GM19372 (cell line): ENCODE measurements around the gene TFRC.
"Not testable (repeated sequence)": the region's sequence is repeated elsewhere in the genome, so short reads cannot be mapped to it uniquely, and the experiment has no call there.

Experiments
- ATAC-seq: cut with Tn5 transposase; IDR thresholded peaks from one replicate; pipeline ENCODE4 v1.9.1; 2021; ENCODE audit warnings: mild to moderate bottlenecking, low read depth, moderate library complexity; ENCODE audit not compliant: unreplicated experiment

Gene TFRC

GRCh38 chr3:196087906-196088305 lies 6.0 kb upstream of the TFRC start:
- ATAC-seq = no peak

GRCh38 chr3:196082619-196082971 lies 705 bp upstream of the TFRC start:
- no peak for ATAC-seq

GRCh38 chr3:196081002-196081833 lies 672 bp downstream of the TFRC start:
- ATAC-seq = peak; percentile 38

- not testable (repeated sequence) for ATAC-seq
These were observed 1.6 kb downstream of the TFRC start for GRCh38 chr3:196080101-196080846.

GRCh38 chr3:196079682-196080081 lies 2.2 kb downstream of the TFRC start:
- ATAC-seq = no peak

GRCh38 chr3:196075013-196075412 lies 6.9 kb downstream of the TFRC start:
- ATAC-seq = no peak

GRCh38 chr3:196073255-196073753 lies 8.6 kb downstream of the TFRC start:
- no peak for ATAC-seq

GRCh38 chr3:196072313-196072712 lies 9.6 kb downstream of the TFRC start:
- ATAC-seq = no peak

- ATAC-seq = not testable (repeated sequence)
These were observed 13.1 kb downstream of the TFRC start for GRCh38 chr3:196068812-196069211.

- no peak for ATAC-seq
These were observed 14.5 kb downstream of the TFRC start for GRCh38 chr3:196067439-196067838.

- ATAC-seq = no peak
These were observed 17.9 kb downstream of the TFRC start for GRCh38 chr3:196063971-196064370.

GRCh38 chr3:196063456-196063855 lies 18.4 kb downstream of the TFRC start:
- ATAC-seq = no peak

GRCh38 chr3:196063049-196063448 lies 18.8 kb downstream of the TFRC start:
- no peak for ATAC-seq

- ATAC-seq = no peak
These were observed 21.1 kb downstream of the TFRC start for GRCh38 chr3:196060834-196061233.

GRCh38 chr3:196057760-196058331 lies 24.0 kb downstream of the TFRC start:
- no peak for ATAC-seq

- not testable (repeated sequence) for ATAC-seq
These were observed 25.5 kb downstream of the TFRC start for GRCh38 chr3:196056371-196056770.

- ATAC-seq = no peak
These were observed 26.1 kb downstream of the TFRC start for GRCh38 chr3:196055683-196056270.

- ATAC-seq = no peak
These were observed 26.6 kb downstream of the TFRC start for GRCh38 chr3:196055240-196055639.

- no peak for ATAC-seq
These were observed 27.2 kb downstream of the TFRC start for GRCh38 chr3:196054661-196055060.

- ATAC-seq = no peak
These were observed 28.4 kb downstream of the TFRC start for GRCh38 chr3:196053487-196053886.
